GM19324 (cell line): Measurements from ENCODE around the gene CREBBP.
"Not testable (repeated sequence)": the region's sequence is repeated elsewhere in the genome, so short reads cannot be mapped to it uniquely, and the experiment has no call there.

ENCODE experiments used
- ATAC-seq: cut with Tn5 transposase; IDR thresholded peaks from one replicate; pipeline ENCODE4 v1.9.1; 2021; ENCODE audit warnings: mild to moderate bottlenecking, moderate library complexity; ENCODE audit not compliant: unreplicated experiment, low FRiP score

Gene CREBBP

GRCh38 chr16:3880623-3881498, at the start of gene CREBBP:
Gene CREBBP (minus strand): TSS chr16:3880713. CDS start chr16:3879916, 797 bp downstream.
- ATAC-seq: peak; percentile 87

DNA sequence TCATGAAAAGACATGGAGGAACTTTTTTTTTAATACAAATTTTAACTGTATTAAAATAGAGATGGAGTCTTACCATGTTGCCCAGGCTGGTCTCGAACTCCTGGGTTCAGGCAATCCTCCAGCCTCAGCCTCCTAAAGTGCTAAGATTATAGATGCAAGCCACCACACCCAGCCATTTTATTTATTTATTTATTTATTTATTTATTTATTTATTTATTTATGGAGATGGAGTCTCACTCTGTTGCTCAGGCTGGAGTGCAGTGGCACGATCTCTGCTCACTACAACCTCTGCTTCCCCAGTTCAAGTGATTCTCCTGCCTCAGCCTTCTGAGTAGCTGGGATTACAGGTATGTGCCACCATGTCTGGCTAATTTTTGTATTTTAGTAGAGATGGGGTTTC, 46.6 kb upstream of the CREBBP start:
- ATAC-seq: not testable (repeated sequence)

- no peak for ATAC-seq
Measured at GRCh38 chr16:3924763-3925162, 44.2 kb upstream of the CREBBP start.

- no peak for ATAC-seq
Measured at GRCh38 chr16:3922241-3922640, 41.7 kb upstream of the CREBBP start.

DNA sequence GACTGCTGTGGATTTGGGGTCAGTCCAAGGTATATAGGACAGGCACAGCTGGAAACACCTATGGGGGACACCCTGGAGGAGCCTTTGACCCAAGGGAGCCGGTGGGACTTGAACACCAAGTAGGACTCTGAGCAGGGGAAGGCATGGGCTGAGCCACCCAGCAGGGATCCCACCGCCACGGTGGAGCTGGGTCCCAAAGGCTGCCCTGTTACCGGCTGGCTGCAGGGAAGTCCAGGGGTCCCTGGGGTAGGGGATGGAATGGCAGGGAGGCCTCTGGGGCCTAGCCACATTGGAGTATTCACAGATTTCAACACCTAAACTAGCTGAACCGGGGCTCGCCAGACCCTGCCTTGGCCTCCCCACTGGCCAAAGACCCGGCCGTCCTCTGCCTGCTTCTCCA, 39.7 kb upstream of the CREBBP start:
- ATAC-seq: no peak

- ATAC-seq: no peak
Measured at GRCh38 chr16:3919413-3919812, 38.9 kb upstream of the CREBBP start.

- ATAC-seq: no peak
Measured at GRCh38 chr16:3915426-3916260, 35.1 kb upstream of the CREBBP start.

GRCh38 chr16:3912897-3913296, 32.4 kb upstream of the CREBBP start:
- no peak for ATAC-seq

- ATAC-seq: no peak
Measured at GRCh38 chr16:3912373-3912772, 31.9 kb upstream of the CREBBP start.

DNA sequence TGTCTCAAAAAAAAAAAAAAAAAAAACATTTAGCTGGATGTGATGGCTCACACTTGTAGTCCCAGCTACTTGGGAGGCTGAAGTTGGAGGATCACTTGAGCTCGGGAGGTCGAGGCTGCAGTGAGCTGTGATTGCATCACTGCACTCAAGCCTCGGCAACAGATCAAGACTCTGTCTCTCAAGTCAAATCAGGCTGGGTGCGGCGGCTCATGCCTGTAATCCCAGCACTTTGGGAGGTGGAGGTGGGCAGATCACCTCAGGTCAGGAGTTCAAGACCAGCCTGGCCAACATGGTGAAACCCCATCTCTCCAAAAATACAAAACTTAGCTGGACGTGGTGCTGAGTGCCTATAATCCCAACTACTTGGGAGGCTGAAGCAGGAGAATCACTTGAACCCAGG, 31.2 kb upstream of the CREBBP start:
- not testable (repeated sequence) for ATAC-seq

DNA sequence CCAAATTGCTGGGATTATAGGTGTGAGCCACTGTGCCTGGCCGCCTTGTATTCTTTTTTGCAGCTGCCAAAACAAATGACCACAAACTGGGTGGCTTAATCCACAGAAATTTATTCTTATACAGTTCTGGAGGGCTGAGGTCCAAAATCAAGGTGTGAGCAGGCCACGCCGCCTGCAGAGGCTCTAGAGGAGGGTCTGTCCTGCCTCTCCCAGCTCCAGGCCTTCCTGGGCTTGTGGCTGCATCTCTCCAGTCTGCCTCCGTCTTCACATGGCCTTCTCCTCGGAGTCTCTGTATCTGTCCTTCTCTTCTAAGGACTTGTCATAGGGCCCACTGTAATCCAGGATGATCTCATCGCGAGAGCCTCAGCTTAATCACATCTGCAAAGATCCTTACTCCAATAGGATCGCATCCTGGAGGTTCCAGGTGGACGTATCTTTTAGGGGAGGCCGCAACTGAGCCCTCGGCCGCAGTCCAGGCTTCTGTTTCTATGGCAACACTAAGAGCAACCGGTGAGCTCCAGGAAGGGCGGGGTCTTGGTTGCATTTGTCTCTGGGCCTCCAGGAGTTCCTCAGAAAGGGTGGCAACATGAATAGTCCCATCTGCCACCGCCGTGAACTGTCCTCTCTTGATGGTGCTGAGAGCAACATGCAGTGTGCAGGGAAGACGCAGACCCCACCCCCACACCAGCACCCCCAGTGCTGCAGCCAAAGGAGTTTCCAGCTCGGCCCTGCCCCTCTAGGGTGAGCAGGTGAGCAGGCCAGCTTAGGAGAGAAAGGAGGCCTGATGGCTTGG, 29.5 kb upstream of the CREBBP start:
- no peak for ATAC-seq

DNA sequence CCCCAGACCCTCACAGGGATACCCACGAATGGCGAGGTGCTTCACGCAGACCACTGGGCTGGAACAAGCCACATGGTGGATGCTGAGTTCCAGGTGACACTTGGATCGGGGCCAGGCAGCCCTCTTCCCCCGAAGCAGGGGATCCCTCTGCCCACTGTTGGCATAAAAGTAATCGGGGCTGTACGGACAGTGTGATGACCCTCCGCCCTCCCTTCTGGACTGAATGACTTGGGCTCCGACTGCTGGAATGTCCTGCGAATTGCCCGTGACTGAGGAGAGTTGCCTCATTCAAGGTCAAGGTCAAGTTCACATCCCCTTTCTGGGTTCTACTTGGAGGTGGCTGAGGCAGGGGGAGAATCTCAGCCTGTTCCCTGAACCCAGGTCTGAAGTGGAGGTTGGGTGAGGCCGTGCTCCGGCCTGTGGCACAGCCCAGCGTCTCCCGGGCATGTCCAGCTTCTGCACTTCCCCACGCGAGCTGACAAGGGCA, 28.5 kb upstream of the CREBBP start:
- no peak for ATAC-seq

- no peak for ATAC-seq
Measured at GRCh38 chr16:3907586-3907985, 27.1 kb upstream of the CREBBP start.

DNA sequence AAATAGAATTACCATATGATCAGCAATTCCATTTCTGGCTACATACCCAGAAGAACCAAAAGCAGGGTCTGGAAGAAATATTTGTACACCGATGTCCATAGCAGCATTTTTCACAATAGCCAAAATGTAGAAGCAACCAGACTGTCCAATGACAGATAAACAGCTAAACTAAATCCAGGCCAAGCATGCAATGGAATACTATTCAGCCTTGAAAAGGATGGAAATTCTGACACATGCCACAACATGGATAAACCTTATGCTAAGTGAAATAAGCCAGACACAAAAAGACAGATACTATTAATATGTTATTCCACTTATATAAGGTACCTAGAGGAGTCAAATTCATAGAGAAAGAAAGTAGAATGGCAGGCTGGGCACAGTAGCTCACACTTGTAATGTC, 25.9 kb upstream of the CREBBP start:
- ATAC-seq: no peak

DNA sequence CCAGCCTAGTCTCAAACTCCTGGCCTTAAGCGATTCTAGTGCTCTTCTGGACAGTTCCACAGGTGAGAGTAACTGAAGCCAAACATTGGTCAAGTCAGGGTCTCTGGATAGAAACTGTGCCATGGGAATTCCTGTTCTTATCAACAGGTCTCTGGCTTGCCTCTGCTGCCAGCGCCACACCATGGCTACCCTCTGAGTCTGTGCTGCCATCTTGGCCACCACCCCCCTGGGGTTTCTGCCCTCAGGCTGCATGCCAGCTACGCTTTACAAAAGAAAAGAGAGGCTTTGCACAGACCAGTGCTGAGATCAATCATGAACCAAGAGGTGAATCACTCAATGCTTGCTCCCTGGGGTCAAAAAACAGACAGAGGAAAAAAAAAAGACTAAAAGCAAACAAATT, 24.4 kb upstream of the CREBBP start:
- no peak for ATAC-seq

DNA sequence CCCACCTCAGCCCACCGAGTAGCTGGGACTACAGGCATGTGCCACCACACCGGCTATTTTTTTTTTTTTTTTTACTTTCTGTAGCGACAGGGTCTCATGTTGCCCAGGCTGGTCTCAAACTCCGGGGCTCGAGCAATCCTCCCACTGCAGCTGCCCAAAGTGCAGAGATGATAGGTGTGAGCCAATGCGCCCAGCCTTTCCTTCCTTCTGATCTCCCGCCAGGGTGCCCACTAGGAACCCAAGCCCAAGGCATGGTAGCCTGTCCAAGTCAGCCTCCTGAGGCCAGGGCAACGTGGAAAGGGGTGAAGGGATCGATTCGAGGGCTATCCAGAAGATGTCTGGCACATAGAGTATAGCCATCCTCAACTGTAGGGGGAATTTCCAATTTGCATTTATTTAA, 9.6 kb upstream of the CREBBP start:
- ATAC-seq: no peak

- no peak for ATAC-seq
Measured at GRCh38 chr16:3889059-3889458, 8.5 kb upstream of the CREBBP start.

DNA sequence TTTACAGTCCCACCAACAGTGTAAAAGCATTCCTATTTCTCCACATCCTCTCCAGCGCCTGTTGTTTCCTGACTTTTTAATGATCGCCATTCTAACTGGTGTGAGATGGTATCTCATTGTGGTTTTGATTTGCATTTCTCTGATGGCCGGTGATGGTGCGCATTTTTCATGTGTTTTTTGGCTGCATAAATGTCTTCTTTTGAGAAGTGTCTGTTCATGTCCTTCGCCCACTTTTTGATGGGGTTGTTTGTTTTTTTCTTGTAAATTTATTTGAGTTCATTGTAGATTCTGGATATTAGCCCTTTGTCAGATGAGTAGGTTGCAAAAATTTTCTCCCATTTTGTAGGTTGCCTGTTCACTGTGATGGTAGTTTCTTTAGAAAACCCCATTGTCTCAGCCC, 5.5 kb upstream of the CREBBP start:
- ATAC-seq: not testable (repeated sequence)

DNA sequence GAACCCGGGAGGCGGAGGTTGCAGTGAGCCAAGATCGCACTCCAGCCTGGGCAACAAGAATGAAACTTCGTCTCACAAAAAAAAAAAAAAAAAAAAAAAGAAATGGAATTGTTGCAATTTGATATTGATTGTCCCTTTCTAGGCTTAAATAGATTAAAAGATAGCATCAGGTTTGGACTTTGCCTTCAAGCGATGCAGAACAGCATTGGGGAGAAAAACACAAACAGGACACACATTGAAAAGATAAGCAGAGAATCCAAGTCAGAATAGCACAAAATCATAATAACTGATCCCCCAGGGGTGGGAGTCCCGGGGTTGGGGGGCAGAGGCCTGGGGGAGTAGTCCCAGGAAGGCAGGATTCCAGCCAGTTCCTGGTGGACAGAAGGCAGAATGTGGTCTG, 3.9 kb upstream of the CREBBP start:
- ATAC-seq: no peak

DNA sequence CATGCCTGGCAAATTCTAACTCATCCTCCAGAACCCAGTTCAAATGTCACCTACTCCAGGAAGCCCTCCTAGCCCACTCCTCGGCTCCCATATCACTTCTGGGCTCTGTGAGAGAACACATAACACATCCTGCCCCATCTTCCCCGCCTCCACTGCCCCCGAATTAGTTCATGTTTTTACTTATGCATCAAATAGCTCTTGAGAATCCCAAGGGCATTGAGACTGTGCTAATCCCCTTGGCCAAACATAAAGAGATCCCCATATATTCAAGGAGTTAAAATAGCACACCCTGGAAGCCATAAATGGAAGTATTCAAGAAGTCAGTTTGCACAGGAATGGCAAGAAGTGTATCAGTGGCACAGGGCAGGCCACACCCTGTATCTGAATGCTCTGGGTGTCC, 2.0 kb upstream of the CREBBP start:
- ATAC-seq: no peak
